ENCODE measurements around the gene RANBP1. TPM values are rescaled to one million over a fixed set of nuclear protein-coding genes. Genes with fewer than 3 reads are reported as not detected.

Gene RANBP1
- total and polyA plus RNA-seq, 2 of the 8 experiments (the other 6 are each of a cell fraction or from before 2014, with no cell fraction given), result 343 to 484 TPM

GRCh38 chr22:20156042-20156389 lies 40.1 kb downstream of the RANBP1 start (continued):
- TF ChIP-seq NANOG (IDR thresholded peaks at IDR 0.05; ENCODE audit: insufficient read depth, low read depth, low read length, poor library complexity, severe bottlenecking), result no peak
- TF ChIP-seq RFX5 (IDR thresholded peaks at IDR 0.05; ENCODE audit: borderline replicate concordance, low read depth, low read length), result no peak
- no peak for TF ChIP-seq SIRT6 (IDR thresholded peaks at IDR 0.05; ENCODE audit: low read length)
- no peak for TF ChIP-seq CHD7 (IDR thresholded peaks at IDR 0.05; ENCODE audit: insufficient replicate concordance, low read length)

All from H1 (cell line).